OCI-LY7 (cell line): ENCODE measurements around the gene DENND4A. TPM values are rescaled to one million over a fixed set of nuclear protein-coding genes. Genes with fewer than 3 reads are reported as not detected.

Experiments
- BruUV-seq: library from RNA; stranded (reverse); fragments of 400-500 nt; replicated peaks from 2 replicates; lab custom pipeline; 2021; lab: Mats Ljungman, UMichigan
- CTCF ChIA-PET: fragments of 300-600 bp; sonication (Branson Sonifier 250); formaldehyde crosslinking; loops from one replicate; lab custom pipeline; 2022; ENCODE audit warnings: antibody characterized with exemption; ENCODE audit not compliant: unreplicated experiment; lab: Charles Lee
- POLR2A ChIA-PET: fragments of 300-600 bp; sonication (Branson Sonifier 250); formaldehyde crosslinking; loops from one replicate; lab custom pipeline; 2022; ENCODE audit warnings: antibody characterized with exemption; lab: Charles Lee
- DNase-seq: peaks from one replicate; pipeline ENCODE4 v3.0.0-alpha.2; 2015; ENCODE audit warnings: low spot score
- H2AFZ ChIP-seq: fragments of 200-600 bp; sonication (generic), shearing (Covaris generic); 2 replicates; pipeline ENCODE4 v1.6.1; 2014; ENCODE audit warnings: mild to moderate bottlenecking, antibody characterized with exemption, low read length, moderate library complexity
- H3K27ac ChIP-seq: fragments of 200-600 bp; sonication (generic); 2 replicates; pipeline ENCODE4 v1.5.1; 2014; ENCODE audit warnings: mixed run types, low read depth, mild to moderate bottlenecking, moderate library complexity, low read length, inconsistent platforms; ENCODE audit not compliant: poor library complexity, severe bottlenecking
- H3K36me3 ChIP-seq: fragments of 200-600 bp; sonication (generic); 2 replicates; pipeline ENCODE4 v1.6.1; 2014; ENCODE audit warnings: mild to moderate bottlenecking, antibody characterized with exemption, low read length, moderate library complexity, mixed read lengths; ENCODE audit not compliant: insufficient read depth
- H3K4me1 ChIP-seq: fragments of 200-600 bp; sonication (generic); 2 replicates; pipeline ENCODE4 v1.5.1; 2014; ENCODE audit warnings: mild to moderate bottlenecking, low read length; ENCODE audit not compliant: insufficient read depth, poor library complexity, severe bottlenecking
- H3K4me2 ChIP-seq: fragments of 200-600 bp; sonication (generic); 2 replicates; pipeline ENCODE4 v1.6.1; 2014; ENCODE audit warnings: mild to moderate bottlenecking, low read length
- H3K4me3 ChIP-seq: fragments of 200-600 bp; sonication (generic); 2 replicates; pipeline ENCODE4 v1.5.1; 2014; ENCODE audit warnings: mild to moderate bottlenecking, low read depth, low read length; ENCODE audit not compliant: poor library complexity, severe bottlenecking
- H3K79me2 ChIP-seq: fragments of 200-600 bp; sonication (generic); 2 replicates; pipeline ENCODE4 v1.6.1; 2016; ENCODE audit warnings: low read depth, mild to moderate bottlenecking, low read length, moderate library complexity, mixed read lengths; ENCODE audit not compliant: insufficient read depth
- H3K9me2 ChIP-seq: fragments of 200-600 bp; sonication (generic); 2 replicates; pipeline ENCODE4 v1.6.1; 2016; ENCODE audit warnings: mild to moderate bottlenecking, low read length, mixed read lengths; ENCODE audit not compliant: insufficient read depth
- H3K9me3 ChIP-seq: fragments of 200-600 bp; sonication (generic); 2 replicates; pipeline ENCODE4 v1.6.1; 2014; ENCODE audit warnings: mild to moderate bottlenecking, mixed run types, low read length, mixed read lengths
- H4K20me1 ChIP-seq: fragments of 200-600 bp; sonication (generic); 2 replicates; pipeline ENCODE4 v1.6.1; 2014; ENCODE audit warnings: mild to moderate bottlenecking, antibody characterized with exemption, low read length, moderate library complexity, mixed read lengths; ENCODE audit not compliant: insufficient read depth
- EZH2phosphoT487 ChIP-seq: fragments of 200-600 bp; sonication (generic); IDR thresholded peaks from 2 replicates; pipeline ENCODE4 v1.6.1; 2018; ENCODE audit warnings: low read depth, borderline replicate concordance, mild to moderate bottlenecking, mixed run types, antibody characterized with exemption, low read length, moderate library complexity, mixed read lengths
- intact Hi-C: fragments of 100-400 bp; cut with micrococcal nuclease; formaldehyde crosslinking; loops from one replicate; pipeline ENCODE4 v1.10.0; 2022; ENCODE audit not compliant: unreplicated experiment
- total RNA-seq, 2 experiments: library from RNA; depleted of rRNA in 1 of 2; stranded (reverse); fragments of >200 nt in 1 of 2; shearing (Covaris generic) in 1 of 2; gene quantifications; 2 replicates each; pipeline ENCODE4 v1.2.3, GENCODE V29; 2014 to 2022
- TF ChIP-seq, protein P1 (sequence below): fragments of 200-600 bp; sonication (generic); conservative IDR thresholded peaks from 2 replicates; pipeline ENCODE4 v1.5.1; 2014; ENCODE audit warnings: mild to moderate bottlenecking, antibody characterized with exemption, low read length, moderate library complexity, mixed read lengths

The DENND4A gene
- total RNA-seq, 2 experiments from 2014 or later, result 42.7 to 86.5 TPM

DNA sequence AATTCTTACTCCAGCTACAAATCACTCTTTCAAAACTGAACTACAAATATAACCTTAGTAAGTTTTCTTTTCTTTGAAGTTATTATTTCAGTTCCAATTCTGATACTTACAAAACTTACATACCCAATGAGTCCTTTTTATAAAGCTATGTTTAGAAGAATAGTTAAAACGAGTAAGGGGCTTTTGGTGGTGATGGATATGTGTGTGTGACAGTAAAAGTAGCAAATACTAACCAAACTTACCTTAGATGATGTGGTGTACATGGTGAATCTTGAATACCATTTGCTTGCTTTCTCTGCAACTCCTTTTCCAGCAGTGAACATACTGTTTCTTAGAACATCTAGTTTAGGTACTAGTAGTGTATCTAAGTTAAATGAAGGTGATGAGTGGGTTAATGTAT is 101.9 kb downstream of the DENND4A start:
- no peak for DNase-seq
- ChIA-PET CTCF (no interaction called here), POLR2A (interaction anchor here (0.5 to 1.3 kb wide), 5 partner anchors 11 to 157 kb away, joined by 3 to 6 read pairs (median 3); no protein-coding TSS in a partner anchor)
- Histone ChIP-seq H2AFZ (no peak overlapping the region), H3K4me3 (no peak overlapping the region), H3K27ac (no peak overlapping the region), H3K9me3 (peaks cover 6% of the 10 kb centered on the region; the same call in 1 of the 2 replicates), H4K20me1 (no peaks in the 10 kb centered on the region), H3K9me2 (no peaks in the 10 kb centered on the region), H3K36me3 (peaks cover 89% of the 10 kb centered on the region), H3K4me1 (no peaks in the 10 kb centered on the region), H3K4me2 (no peak overlapping the region), H3K79me2 (no peaks in the 10 kb centered on the region)
- TF ChIP-seq, protein P1, sequence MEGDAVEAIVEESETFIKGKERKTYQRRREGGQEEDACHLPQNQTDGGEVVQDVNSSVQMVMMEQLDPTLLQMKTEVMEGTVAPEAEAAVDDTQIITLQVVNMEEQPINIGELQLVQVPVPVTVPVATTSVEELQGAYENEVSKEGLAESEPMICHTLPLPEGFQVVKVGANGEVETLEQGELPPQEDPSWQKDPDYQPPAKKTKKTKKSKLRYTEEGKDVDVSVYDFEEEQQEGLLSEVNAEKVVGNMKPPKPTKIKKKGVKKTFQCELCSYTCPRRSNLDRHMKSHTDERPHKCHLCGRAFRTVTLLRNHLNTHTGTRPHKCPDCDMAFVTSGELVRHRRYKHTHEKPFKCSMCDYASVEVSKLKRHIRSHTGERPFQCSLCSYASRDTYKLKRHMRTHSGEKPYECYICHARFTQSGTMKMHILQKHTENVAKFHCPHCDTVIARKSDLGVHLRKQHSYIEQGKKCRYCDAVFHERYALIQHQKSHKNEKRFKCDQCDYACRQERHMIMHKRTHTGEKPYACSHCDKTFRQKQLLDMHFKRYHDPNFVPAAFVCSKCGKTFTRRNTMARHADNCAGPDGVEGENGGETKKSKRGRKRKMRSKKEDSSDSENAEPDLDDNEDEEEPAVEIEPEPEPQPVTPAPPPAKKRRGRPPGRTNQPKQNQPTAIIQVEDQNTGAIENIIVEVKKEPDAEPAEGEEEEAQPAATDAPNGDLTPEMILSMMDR, result no peak
- no peak for TF ChIP-seq EZH2phosphoT487
- BruUV-seq, result no TSS peak
- intact Hi-C loops, result no loop called here

DNA sequence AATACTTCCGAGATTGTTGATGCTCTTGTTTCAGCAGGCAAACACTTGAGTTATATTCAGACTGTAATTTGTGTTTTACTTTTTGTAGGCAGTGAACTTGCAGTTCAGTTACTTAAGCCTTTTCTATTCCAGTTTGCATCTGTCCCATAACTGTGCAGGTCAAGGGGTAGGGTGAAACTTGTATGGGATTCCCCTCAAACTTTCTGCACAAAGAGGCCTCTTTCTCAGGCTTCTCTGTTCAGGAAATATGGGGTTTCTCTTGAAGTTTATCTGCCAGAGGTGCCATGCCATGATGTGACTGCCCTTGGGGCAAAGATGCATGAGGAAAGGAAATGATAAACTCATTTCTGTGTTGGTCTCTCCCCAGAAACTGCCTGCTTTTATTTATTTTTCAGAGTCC is 103.6 kb downstream of the DENND4A start:
- H3K4me3 ChIP-seq, result no peak overlapping the region
- CTCF ChIA-PET, result no interaction called here
- H3K9me3 ChIP-seq, result peaks cover 6% of the 10 kb centered on the region; the same call in 1 of the 2 replicates
- H4K20me1 ChIP-seq, result no peaks in the 10 kb centered on the region
- no peaks in the 10 kb centered on the region for H3K79me2 ChIP-seq
- TF ChIP-seq, protein P1, result no peak
- no peak for TF ChIP-seq EZH2phosphoT487
- peaks cover 73% of the 10 kb centered on the region for H3K36me3 ChIP-seq
- POLR2A ChIA-PET, result interaction anchor here (0.6 to 0.7 kb wide), 2 partner anchors 42 to 76 kb away, joined by 3 read pairs; no protein-coding TSS in a partner anchor
- intact Hi-C loops, result no loop called here
- H3K4me2 ChIP-seq, result no peak overlapping the region
- no peak overlapping the region for H3K27ac ChIP-seq
- DNase-seq, result no peak
- no TSS peak for BruUV-seq
- H3K4me1 ChIP-seq, result no peaks in the 10 kb centered on the region
- H3K9me2 ChIP-seq, result no peaks in the 10 kb centered on the region
- H2AFZ ChIP-seq, result no peak overlapping the region

DNA sequence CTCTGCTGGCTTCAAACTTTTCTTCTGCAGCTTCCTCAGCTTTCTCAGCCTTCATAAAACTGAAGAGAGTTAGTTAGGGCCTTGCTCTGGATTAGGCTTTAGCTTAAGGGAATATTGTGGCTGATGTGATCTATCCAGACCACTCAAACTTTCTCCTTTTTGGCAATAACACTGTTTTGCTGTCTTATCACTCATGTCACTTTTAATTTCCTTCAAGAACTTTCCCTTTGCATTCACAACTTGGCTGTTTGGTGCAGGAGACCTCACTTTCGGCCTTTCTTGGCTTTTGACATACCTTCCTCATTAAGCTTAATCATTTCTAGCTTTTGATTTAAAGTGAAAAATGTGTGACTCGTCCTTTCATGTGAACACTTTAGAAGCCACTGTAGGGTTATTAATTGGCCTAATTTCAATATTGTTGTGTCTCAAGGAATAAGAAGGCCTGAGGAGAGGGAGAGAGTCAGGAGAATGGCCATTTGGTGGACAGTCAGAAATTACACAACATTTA is 109.6 kb downstream of the DENND4A start:
- Histone ChIP-seq H3K4me2 (no peak overlapping the region), H3K9me3 (peaks cover 2% of the 10 kb centered on the region; the same call in 1 of the 2 replicates), H3K27ac (no peak overlapping the region), H3K9me2 (no peaks in the 10 kb centered on the region), H3K79me2 (no peaks in the 10 kb centered on the region), H3K4me1 (no peaks in the 10 kb centered on the region), H3K36me3 (peaks cover 19% of the 10 kb centered on the region), H3K4me3 (no peak overlapping the region), H2AFZ (no peak overlapping the region), H4K20me1 (no peaks in the 10 kb centered on the region)
- ChIA-PET CTCF (no interaction called here), POLR2A (interaction anchor here (1.0 to 1.7 kb wide), 3 partner anchors 14 to 29 kb away, joined by 3 to 4 read pairs (median 3); no protein-coding TSS in a partner anchor)
- TF ChIP-seq EZH2phosphoT487, result no peak
- TF ChIP-seq, protein P1, result no peak
- intact Hi-C loops, result no loop called here
- no TSS peak for BruUV-seq
- DNase-seq, result no peak
